Stimulated activated CD4-positive, alpha-beta T cell treated with anti-CD3 and anti-CD28 coated beads, Interleukin-1b, Interleukin-23, amount 100 ng/mL, for 24 hours (primary cell): ENCODE data around the gene PTPN12.
"Not testable (repeated sequence)": the region's sequence is repeated elsewhere in the genome, so short reads cannot be mapped to it uniquely, and the experiment has no call there.

Experiments used
- DNase-seq, 4 experiments: peaks; one replicate each; pipeline ENCODE4 v3.0.0-alpha.2; 2020; ENCODE audit warnings: low read depth in 4 of 4, low spot score in 1 of 4

Gene PTPN12

GRCh38 chr7:77579797-77580196, 42.7 kb downstream of the PTPN12 start:
- no peak for DNase-seq

GRCh38 chr7:77580762-77581350, 43.8 kb downstream of the PTPN12 start:
- DNase-seq: no peak

- DNase-seq: no peak
Measured at GRCh38 chr7:77587272-77587671, 50.2 kb downstream of the PTPN12 start.

- DNase-seq: no peak
Measured at GRCh38 chr7:77600952-77601351, 63.9 kb downstream of the PTPN12 start.

- DNase-seq: no peak
Measured at GRCh38 chr7:77606562-77606961, 69.5 kb downstream of the PTPN12 start.

GRCh38 chr7:77619314-77619713, 82.2 kb downstream of the PTPN12 start:
- DNase-seq: no peak

GRCh38 chr7:77626586-77627308, 89.7 kb downstream of the PTPN12 start:
- no peak for DNase-seq

- no peak for DNase-seq
Measured at GRCh38 chr7:77627309-77627676, 90.2 kb downstream of the PTPN12 start.

- DNase-seq: no peak
Measured at GRCh38 chr7:77629797-77630196, 92.7 kb downstream of the PTPN12 start.

GRCh38 chr7:77631820-77632219, 94.7 kb downstream of the PTPN12 start:
- no peak for DNase-seq

GRCh38 chr7:77644774-77645173, 107.7 kb downstream of the PTPN12 start:
- no peak for DNase-seq

GRCh38 chr7:77648742-77649338, 111.7 kb downstream of the PTPN12 start:
- no peak for DNase-seq

- DNase-seq: no peak
Measured at GRCh38 chr7:77649716-77650349, 112.7 kb downstream of the PTPN12 start.

GRCh38 chr7:77651575-77652162, 114.6 kb downstream of the PTPN12 start:
- peak in 2 of 4 experiments; percentile 14 to 16 for DNase-seq

- not testable (repeated sequence) for DNase-seq
Measured at GRCh38 chr7:77652826-77653225, 115.7 kb downstream of the PTPN12 start.

GRCh38 chr7:77653572-77653971, 116.5 kb downstream of the PTPN12 start:
- DNase-seq: no peak

GRCh38 chr7:77655356-77655755, 118.3 kb downstream of the PTPN12 start:
- DNase-seq: no peak

GRCh38 chr7:77655836-77656455, 118.9 kb downstream of the PTPN12 start:
- DNase-seq: no peak

- no peak for DNase-seq
Measured at GRCh38 chr7:77657427-77658224, 120.5 kb downstream of the PTPN12 start.

- DNase-seq: no peak
Measured at GRCh38 chr7:77658928-77659327, 121.8 kb downstream of the PTPN12 start.
